Fibroblast of lung (primary cell): ENCODE measurements around the gene SPEG.

Experiments used
- EZH2 ChIP-seq: IDR thresholded peaks from 2 replicates; pipeline ENCODE4 v1.5.1; 2012; ENCODE audit warnings: low read length, control low read depth, mild to moderate bottlenecking; ENCODE audit errors: missing control alignments
- TF ChIP-seq, protein P1 (sequence below), 2 donors: IDR thresholded peaks in 1 of 2; conservative IDR thresholded peaks in 1 of 2; 1 replicate in 1 of 2; 2 replicates in 1 of 2; pipeline ENCODE4 v1.5.1; 2011 to 2012; ENCODE audit warnings: low read length in 2 of 2, control low read depth in 1 of 2, inconsistent platforms in 1 of 2, low read depth in 1 of 2, mild to moderate bottlenecking in 1 of 2

DNA sequence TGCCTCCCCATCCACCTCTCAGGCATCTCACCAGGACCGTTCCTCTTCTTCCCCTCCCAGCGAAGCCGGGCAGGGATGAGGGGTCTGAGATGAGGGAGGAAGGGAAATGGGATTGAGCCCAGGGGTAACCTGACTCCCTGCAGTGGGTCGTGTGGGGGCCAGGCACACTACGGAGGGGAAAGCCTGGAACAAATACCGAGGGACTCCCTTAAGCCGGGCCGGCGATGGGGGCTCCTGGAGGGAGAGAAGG, 250 bp upstream of the SPEG start:
- TF ChIP-seq, protein P1, sequence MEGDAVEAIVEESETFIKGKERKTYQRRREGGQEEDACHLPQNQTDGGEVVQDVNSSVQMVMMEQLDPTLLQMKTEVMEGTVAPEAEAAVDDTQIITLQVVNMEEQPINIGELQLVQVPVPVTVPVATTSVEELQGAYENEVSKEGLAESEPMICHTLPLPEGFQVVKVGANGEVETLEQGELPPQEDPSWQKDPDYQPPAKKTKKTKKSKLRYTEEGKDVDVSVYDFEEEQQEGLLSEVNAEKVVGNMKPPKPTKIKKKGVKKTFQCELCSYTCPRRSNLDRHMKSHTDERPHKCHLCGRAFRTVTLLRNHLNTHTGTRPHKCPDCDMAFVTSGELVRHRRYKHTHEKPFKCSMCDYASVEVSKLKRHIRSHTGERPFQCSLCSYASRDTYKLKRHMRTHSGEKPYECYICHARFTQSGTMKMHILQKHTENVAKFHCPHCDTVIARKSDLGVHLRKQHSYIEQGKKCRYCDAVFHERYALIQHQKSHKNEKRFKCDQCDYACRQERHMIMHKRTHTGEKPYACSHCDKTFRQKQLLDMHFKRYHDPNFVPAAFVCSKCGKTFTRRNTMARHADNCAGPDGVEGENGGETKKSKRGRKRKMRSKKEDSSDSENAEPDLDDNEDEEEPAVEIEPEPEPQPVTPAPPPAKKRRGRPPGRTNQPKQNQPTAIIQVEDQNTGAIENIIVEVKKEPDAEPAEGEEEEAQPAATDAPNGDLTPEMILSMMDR (conservative IDR thresholded peaks at IDR 0.05 in 1 of 2, IDR thresholded peaks at IDR 0.05 in 1 of 2; ENCODE audit: low read depth in 1 of 2, low read length in 2 of 2): no peak
- TF ChIP-seq EZH2: no peak
